ENCODE results near the gene WFDC1. TPM values are rescaled to one million over a fixed set of nuclear protein-coding genes. Genes with fewer than 3 reads are reported as not detected.

The WFDC1 gene
- total RNA-seq, 1 experiment from 2014 or later = not detected

GRCh38 chr16:84360748-84361147, 66.1 kb downstream of the WFDC1 start:
- no peak overlapping the region for H3K27ac ChIP-seq (ENCODE audit: low read length)
- ATAC-seq = no peak
- intact Hi-C loops (cut with micrococcal nuclease; ENCODE audit: unreplicated experiment) = no loop called here
- H3K36me3 ChIP-seq (ENCODE audit: control insufficient read depth, insufficient read depth, low read length) = no peaks in the 10 kb centered on the region
- H3K27me3 ChIP-seq (ENCODE audit: control insufficient read depth, insufficient read depth, low read length) = no peaks in the 10 kb centered on the region
- no TSS peak for BruUV-seq (replicated peaks)
- ChIA-PET POLR2A (no interaction called here), CTCF (no interaction called here)
- in situ Hi-C loops (cut with HindIII; ENCODE audit: low pct_unique_long_range_greater_than_20kb, low sequenced_read_pairs) = no loop called here
- no peak for DNase-seq (ENCODE audit: low read depth, low spot score)
- no peaks in the 10 kb centered on the region for H3K9me3 ChIP-seq (ENCODE audit: control insufficient read depth, insufficient read depth, low read depth, low read length)
- H3K4me3 ChIP-seq (ENCODE audit: low read depth in 2 of 2, low read length in 2 of 2) = no peak overlapping the region
- TF ChIP-seq, protein P1, sequence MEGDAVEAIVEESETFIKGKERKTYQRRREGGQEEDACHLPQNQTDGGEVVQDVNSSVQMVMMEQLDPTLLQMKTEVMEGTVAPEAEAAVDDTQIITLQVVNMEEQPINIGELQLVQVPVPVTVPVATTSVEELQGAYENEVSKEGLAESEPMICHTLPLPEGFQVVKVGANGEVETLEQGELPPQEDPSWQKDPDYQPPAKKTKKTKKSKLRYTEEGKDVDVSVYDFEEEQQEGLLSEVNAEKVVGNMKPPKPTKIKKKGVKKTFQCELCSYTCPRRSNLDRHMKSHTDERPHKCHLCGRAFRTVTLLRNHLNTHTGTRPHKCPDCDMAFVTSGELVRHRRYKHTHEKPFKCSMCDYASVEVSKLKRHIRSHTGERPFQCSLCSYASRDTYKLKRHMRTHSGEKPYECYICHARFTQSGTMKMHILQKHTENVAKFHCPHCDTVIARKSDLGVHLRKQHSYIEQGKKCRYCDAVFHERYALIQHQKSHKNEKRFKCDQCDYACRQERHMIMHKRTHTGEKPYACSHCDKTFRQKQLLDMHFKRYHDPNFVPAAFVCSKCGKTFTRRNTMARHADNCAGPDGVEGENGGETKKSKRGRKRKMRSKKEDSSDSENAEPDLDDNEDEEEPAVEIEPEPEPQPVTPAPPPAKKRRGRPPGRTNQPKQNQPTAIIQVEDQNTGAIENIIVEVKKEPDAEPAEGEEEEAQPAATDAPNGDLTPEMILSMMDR (IDR thresholded peaks at IDR 0.05) = no peak
- no peak for TF ChIP-seq TCF7L2 (IDR thresholded peaks at IDR 0.05; ENCODE audit: low read depth, low read length)
- no peak for TF ChIP-seq SIN3A (IDR thresholded peaks at IDR 0.05; ENCODE audit: borderline replicate concordance, insufficient read depth, low read depth, low read length)
- TF ChIP-seq POLR2AphosphoS5 (IDR thresholded peaks at IDR 0.05; ENCODE audit: low read depth, low read length) = no peak
- no peak for TF ChIP-seq REST (IDR thresholded peaks at IDR 0.05; ENCODE audit: insufficient read depth in 1 of 2, low read depth in 2 of 2, low read length in 1 of 2)
- no peaks in the 10 kb centered on the region for H3K4me1 ChIP-seq (ENCODE audit: control insufficient read depth, insufficient read depth, low read length)

DNA sequence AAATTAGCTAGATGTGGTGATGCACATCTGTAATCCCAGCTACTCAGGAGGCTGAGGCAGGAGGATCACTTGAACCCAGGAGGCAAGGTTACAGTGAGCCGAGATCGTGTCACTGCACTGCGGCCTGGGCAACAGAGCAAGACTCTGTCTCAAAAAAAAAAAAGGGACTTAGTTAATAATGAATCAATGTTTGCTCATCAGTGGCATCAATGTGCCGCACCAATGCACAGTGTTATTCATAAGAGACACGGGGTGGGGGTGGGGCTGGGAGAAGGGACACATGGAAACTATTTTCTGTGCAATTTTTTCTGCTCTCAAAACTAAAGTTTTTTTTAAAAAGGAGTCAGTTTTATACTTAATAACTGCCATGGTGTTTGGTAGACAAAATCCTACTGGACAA, 66.9 kb downstream of the WFDC1 start:
- TF ChIP-seq POLR2AphosphoS5 (IDR thresholded peaks at IDR 0.05; ENCODE audit: low read depth, low read length) (no peak), TCF7L2 (IDR thresholded peaks at IDR 0.05; ENCODE audit: low read depth, low read length) (no peak), SIN3A (IDR thresholded peaks at IDR 0.05; ENCODE audit: borderline replicate concordance, insufficient read depth, low read depth, low read length) (no peak), REST (IDR thresholded peaks at IDR 0.05; ENCODE audit: insufficient read depth in 1 of 2, low read depth in 2 of 2, low read length in 1 of 2) (no peak)
- TF ChIP-seq, protein P1 (IDR thresholded peaks at IDR 0.05) = no peak
- BruUV-seq (replicated peaks) = no TSS peak
- intact Hi-C loops (cut with micrococcal nuclease; ENCODE audit: unreplicated experiment) (no loop called here), in situ Hi-C loops (cut with HindIII; ENCODE audit: low pct_unique_long_range_greater_than_20kb, low sequenced_read_pairs) (no loop called here)
- ChIA-PET POLR2A (no interaction called here), CTCF (no interaction called here)
- Histone ChIP-seq H3K9me3 (ENCODE audit: control insufficient read depth, insufficient read depth, low read depth, low read length) (no peaks in the 10 kb centered on the region), H3K36me3 (ENCODE audit: control insufficient read depth, insufficient read depth, low read length) (no peaks in the 10 kb centered on the region), H3K4me1 (ENCODE audit: control insufficient read depth, insufficient read depth, low read length) (no peaks in the 10 kb centered on the region), H3K27ac (ENCODE audit: low read length) (no peak overlapping the region), H3K4me3 (ENCODE audit: low read depth in 2 of 2, low read length in 2 of 2) (no peak overlapping the region), H3K27me3 (ENCODE audit: control insufficient read depth, insufficient read depth, low read length) (no peaks in the 10 kb centered on the region)
- no peak for ATAC-seq
- no peak for DNase-seq (ENCODE audit: low read depth, low spot score)

Data from Panc1 (cell line).